Kidney capillary endothelial cell (primary cell): ENCODE measurements around the gene STXBP6.

Source experiments
- DNase-seq: peaks from one replicate; pipeline ENCODE4 v3.0.0-alpha.2; 2018; ENCODE audit warnings: low spot score

The STXBP6 gene

GRCh38 chr14:25015761-25016160 is 34.2 kb downstream of the STXBP6 start:
- no peak for DNase-seq

- no peak for DNase-seq
Observed at GRCh38 chr14:25014440-25014839, 35.5 kb downstream of the STXBP6 start.

DNA sequence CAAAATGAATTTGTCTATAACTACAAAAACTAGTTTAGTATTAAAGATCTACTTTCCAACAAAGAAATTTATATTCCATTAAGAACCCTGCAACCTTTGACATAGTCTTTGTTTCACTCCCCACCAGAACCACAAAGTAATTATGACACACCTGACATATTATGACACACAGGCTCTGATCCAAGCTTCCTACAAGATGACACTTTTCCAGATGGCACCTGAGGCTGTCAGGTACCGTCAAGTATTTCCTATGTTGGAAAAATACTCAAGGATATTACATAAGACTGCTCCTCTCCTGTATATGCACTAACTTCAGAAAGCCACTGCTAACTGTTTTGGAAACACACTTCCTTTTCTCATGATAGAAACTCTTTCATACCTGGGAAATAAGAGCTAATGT is 38.9 kb downstream of the STXBP6 start:
- no peak for DNase-seq

DNA sequence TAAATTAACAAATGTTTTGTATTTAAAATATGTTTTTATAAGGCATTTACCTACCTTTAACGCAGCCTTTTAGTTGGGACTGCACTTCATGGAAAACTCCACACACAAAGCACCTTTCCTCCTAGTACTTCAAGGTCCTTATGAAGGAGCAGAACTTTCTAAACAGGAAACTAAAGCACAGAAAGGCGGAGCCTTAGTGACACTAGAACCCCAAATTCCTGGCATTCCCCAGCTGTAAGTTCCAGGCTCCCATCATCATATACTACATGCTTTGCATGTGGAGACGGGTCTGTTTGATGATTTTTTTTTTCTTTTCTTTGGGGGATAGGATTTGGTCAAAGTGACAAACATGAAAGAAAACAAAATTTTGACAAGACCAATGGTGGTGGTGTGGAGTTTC is 39.5 kb downstream of the STXBP6 start:
- DNase-seq = no peak

GRCh38 chr14:25009891-25010290 is 40.1 kb downstream of the STXBP6 start:
- no peak for DNase-seq

DNA sequence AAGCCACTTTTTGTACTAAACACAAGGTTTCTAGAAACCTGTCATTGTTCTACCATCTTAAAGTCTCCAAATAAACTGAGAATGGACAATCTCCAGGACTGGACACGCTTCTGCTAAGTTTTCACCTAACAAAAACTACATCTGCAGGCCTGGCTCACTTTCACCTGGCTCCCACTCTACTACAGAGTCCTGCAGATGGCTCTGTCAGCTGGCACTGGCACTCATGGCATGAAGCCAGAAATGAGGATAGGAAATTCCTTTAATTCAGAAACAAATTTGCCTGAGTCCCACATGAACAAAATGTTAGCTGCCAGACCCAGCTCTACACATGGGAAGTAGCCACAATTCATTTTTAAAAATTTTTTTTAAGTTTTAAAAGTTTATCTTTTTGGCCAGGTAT is 42.1 kb downstream of the STXBP6 start:
- no peak for DNase-seq

- peak; percentile 68 for DNase-seq
Observed at GRCh38 chr14:25006961-25007795, 42.8 kb downstream of the STXBP6 start.

DNA sequence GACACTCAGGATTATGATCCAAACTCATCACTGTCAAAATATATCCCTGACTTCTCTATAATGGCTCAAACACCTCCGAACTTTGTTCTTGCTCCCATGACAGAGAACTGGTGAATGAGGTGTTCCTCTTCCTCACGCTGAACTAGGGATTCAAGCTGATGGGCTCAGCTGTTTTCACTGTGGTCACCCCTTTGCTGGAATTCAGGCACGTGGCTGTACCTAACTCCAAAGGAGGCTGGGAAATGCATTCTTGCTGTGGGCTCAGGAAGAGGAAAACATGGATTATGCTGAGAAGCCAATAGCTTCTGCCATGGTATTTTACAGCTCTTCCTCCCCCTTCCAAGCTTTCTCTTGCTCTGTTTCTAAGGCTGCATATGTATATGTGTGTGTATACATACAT is 43.9 kb downstream of the STXBP6 start:
- DNase-seq = no peak

GRCh38 chr14:25004389-25004809 is 45.5 kb downstream of the STXBP6 start:
- DNase-seq = no peak

GRCh38 chr14:25003537-25003936 is 46.4 kb downstream of the STXBP6 start:
- DNase-seq = peak; percentile 46

GRCh38 chr14:25001601-25002000 is 48.3 kb downstream of the STXBP6 start:
- no peak for DNase-seq

DNA sequence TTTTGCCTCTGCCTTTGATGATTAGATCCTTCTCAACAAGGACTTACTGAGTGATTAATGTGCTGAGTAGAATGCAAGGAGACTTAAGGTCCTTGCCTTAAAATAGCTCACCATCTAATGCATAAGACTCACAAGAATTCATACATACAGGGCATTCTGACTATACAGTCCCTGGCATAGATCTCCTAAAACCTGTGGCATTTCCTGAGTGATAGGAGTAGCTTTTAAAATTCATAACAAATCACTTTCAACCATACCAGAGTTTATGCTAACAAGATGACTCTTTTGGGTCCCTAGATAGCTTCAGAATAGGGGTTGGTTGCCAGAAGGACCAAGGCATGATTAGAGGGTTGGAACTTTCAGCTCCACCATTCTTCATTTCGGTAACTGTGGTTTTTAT is 48.8 kb downstream of the STXBP6 start:
- no peak for DNase-seq

DNA sequence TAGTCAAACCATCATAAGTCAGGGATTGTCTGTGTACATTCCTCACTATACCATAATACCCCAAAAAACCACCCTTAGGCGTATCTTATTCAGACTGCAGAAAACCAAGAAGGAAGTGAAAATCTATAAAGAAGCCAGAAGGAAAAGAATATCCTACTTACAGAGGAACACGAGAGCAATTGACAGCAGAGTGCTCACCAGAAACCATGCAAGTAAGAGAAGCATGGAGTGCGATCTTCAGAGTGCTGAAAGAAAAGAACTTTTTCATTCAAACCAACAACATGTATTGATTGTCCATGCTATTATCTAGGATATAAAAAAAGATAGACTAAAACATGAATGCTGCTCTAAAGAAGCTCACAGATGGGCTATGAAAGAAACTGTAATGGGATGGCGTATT is 50.8 kb downstream of the STXBP6 start:
- no peak for DNase-seq

DNA sequence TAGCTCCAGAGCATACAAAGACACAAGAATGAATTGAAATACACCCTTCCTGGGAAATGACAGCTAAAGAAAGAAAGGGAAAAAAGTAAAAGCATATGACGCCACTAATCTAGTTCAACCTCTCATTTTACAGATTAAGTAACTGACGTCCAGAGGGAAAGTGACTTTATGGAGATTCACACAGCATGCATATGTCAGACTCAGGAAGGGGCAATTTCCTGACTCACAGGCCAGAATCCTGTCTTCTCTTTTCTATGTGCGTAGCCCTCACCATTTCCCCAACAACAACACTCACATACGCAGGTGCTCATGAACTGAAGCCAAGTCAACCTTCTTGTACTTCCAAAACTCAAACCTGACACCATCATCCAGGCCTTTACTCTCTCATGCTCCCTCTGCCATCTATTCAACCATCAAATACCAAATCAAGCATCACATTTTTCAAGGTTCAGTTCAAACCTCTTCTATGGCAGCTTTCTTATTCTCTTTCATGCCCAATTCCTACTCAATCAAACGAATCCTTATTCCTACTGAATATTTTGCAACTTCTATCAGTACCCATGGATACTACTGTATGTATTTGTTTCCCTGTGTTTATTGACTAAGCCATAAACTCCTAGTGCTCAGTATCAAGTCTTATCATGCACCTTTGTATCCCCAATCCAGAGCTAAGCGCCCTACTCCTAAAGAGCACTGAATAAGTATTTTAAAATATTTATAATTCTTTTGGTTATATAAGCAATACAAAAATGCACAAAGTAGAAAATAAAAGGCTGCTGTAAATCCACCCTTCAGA is 52.8 kb downstream of the STXBP6 start:
- DNase-seq = no peak

GRCh38 chr14:24995016-24995415 is 54.9 kb downstream of the STXBP6 start:
- no peak for DNase-seq

DNA sequence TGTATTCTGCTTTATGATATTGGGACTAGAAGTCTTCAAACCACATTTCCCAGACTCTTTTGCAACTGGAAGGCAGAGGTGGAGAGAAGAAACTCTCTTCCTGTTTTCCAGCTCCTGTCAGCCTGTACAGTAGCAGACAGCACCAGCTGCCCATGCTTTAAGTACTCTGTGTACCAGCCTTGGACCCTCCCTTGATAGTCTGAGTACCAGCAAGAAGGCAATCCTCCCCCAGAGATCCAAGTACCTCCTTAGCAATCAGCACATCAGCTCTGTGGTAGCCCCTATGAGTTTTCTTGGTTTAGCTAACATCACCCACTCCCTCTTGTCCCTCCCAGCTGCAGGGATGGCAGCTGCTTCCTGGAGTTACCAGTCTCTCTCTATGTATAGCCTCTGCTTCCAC is 56.3 kb downstream of the STXBP6 start:
- no peak for DNase-seq

GRCh38 chr14:24992624-24993360 is 57.2 kb downstream of the STXBP6 start:
- no peak for DNase-seq

- DNase-seq = no peak
Observed at GRCh38 chr14:24991821-24992220, 58.1 kb downstream of the STXBP6 start.

DNA sequence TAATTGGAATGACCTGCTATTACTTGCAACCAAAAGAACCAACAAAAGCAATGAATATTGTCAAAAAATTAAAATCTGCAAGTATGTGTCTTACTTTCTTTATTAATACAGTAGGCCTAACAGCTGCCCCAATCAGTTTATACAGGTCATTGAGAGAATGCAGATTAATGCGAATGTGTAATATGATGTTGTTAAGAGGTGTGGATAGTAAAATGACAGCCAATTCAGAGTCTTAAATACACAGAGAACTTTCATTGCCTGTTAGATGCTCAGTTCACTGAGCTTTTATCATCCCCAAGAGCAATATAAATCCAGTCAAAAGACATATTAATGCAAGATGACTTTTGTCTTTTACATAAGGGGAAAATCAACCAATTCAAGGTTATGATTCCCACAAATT is 58.7 kb downstream of the STXBP6 start:
- no peak for DNase-seq

DNA sequence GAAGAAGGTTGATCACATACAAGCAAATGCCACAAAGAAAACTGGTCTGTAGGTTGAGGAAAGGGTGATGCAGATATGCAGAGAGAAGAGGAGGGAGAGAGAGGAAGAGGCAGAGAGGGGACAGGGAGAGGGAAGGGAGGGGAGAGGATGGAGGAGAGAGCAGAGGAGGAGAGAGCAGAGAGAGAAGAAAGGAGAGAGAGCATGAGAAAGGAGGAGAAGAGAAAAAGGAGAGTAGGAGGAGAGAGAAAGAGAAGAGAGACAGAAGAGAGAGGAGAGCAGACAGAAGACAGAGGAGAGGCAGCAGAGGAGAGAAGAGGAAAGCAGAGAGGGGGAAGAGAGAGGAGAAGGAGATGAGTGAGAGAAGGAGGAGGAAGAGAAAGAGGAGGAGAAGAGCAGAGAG is 59.2 kb downstream of the STXBP6 start:
- DNase-seq = no peak

GRCh38 chr14:24990050-24990449 is 59.9 kb downstream of the STXBP6 start:
- DNase-seq = no peak

DNA sequence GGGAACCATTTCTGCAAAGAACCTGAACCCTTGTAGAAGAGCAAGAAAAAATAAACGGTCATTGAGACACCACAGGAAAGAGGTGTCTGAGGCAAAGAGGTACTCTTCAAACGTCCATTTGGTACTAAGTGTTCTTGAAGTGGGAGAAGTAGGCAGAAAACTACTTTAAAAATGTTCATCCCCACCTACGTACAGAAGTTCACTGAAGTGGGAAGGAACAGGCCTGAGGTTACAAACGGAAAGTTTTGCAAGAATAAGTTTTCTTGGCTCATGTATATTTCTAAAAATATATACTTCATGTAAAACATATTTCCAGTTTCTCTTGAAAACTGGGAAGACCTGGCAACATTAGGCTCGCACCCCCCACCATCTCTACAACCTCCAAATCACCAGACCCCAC is 61.2 kb downstream of the STXBP6 start:
- no peak for DNase-seq
